Measurements from ENCODE around the gene PTGR3. TPM values are rescaled to one million over a fixed set of nuclear protein-coding genes. Genes with fewer than 3 reads are reported as not detected.
A peak's percentile ranks its signal among the peaks of the same experiment; 100 is the strongest.

The PTGR3 gene
- total RNA-seq, 2 experiments from 2014 or later, result 14.1 to 14.3 TPM

- H3K27me3 Mint-ChIP-seq, result peaks cover 3% of the 10 kb centered on the region
- H3K4me1 Mint-ChIP-seq (ENCODE audit: low read depth), result peaks cover 5% of the 10 kb centered on the region
- Histone ChIP-seq H3K4me1 (ENCODE audit: insufficient read depth, low read length) (no peaks in the 10 kb centered on the region), H3K9me3 (ENCODE audit: control insufficient read depth in 1 of 2, insufficient read depth in 1 of 2, low read length in 2 of 2) (no peaks in the 10 kb centered on the region), H3K27ac (ENCODE audit: low read depth in 1 of 2, low read length in 2 of 2) (no peak overlapping the region), H3K36me3 (ENCODE audit: insufficient read depth, low read length) (no peaks in the 10 kb centered on the region), H3K4me3 (ENCODE audit: low read length) (no peak overlapping the region), H3K27me3 (ENCODE audit: control insufficient read depth in 1 of 2, insufficient read depth in 2 of 2, low read length in 2 of 2) (no peaks in the 10 kb centered on the region)
- H3K27ac Mint-ChIP-seq, result no peak overlapping the region
- no peak overlapping the region for H3K4me3 Mint-ChIP-seq
- H3K36me3 Mint-ChIP-seq (ENCODE audit: low read depth), result no peaks in the 10 kb centered on the region
- ChIA-PET CTCF (no interaction called here), POLR2A (no interaction called here)
- intact Hi-C loops (cut with DNase I, micrococcal nuclease), result loop anchor here in 1 of 2 experiments (5.0 kb wide), 1 partner anchor 197 kb away; no protein-coding TSS in a partner anchor
- peak in 1 of 14 experiments; percentile 3 for DNase-seq
- no peak for TF ChIP-seq CTCF (IDR thresholded peaks at IDR 0.05)
- ATAC-seq (ENCODE audit: poor library complexity), result no peak
- H3K9me3 Mint-ChIP-seq, result no peaks in the 10 kb centered on the region
Observed at GRCh38 chr18:75170022-75170789, 38.7 kb downstream of the PTGR3 start.

GRCh38 chr18:75169411-75169810 is 39.5 kb downstream of the PTGR3 start:
- no peaks in the 10 kb centered on the region for H3K27me3 ChIP-seq (ENCODE audit: control insufficient read depth in 1 of 2, insufficient read depth in 2 of 2, low read length in 2 of 2)
- H3K9me3 ChIP-seq (ENCODE audit: control insufficient read depth in 1 of 2, insufficient read depth in 1 of 2, low read length in 2 of 2), result no peaks in the 10 kb centered on the region
- H3K36me3 Mint-ChIP-seq (ENCODE audit: low read depth), result no peaks in the 10 kb centered on the region
- no peak for DNase-seq
- intact Hi-C loops (cut with DNase I, micrococcal nuclease), result no loop called here
- ChIA-PET POLR2A (no interaction called here), CTCF (no interaction called here)
- no peak for TF ChIP-seq CTCF (IDR thresholded peaks at IDR 0.05)
- no peak overlapping the region for H3K4me3 Mint-ChIP-seq
- peaks cover 3% of the 10 kb centered on the region for H3K27me3 Mint-ChIP-seq
- H3K4me1 ChIP-seq (ENCODE audit: insufficient read depth, low read length), result no peaks in the 10 kb centered on the region
- no peaks in the 10 kb centered on the region for H3K9me3 Mint-ChIP-seq
- no peak overlapping the region for H3K4me3 ChIP-seq (ENCODE audit: low read length)
- H3K4me1 Mint-ChIP-seq (ENCODE audit: low read depth), result peaks cover 5% of the 10 kb centered on the region
- no peak overlapping the region for H3K27ac ChIP-seq (ENCODE audit: low read depth in 1 of 2, low read length in 2 of 2)
- no peak overlapping the region for H3K27ac Mint-ChIP-seq
- no peaks in the 10 kb centered on the region for H3K36me3 ChIP-seq (ENCODE audit: insufficient read depth, low read length)
- ATAC-seq (ENCODE audit: poor library complexity), result no peak

- CTCF ChIA-PET, result no interaction called here
- Mint-ChIP-seq H3K36me3 (ENCODE audit: low read depth) (no peaks in the 10 kb centered on the region), H3K27ac (no peak overlapping the region), H3K27me3 (peaks cover 3% of the 10 kb centered on the region), H3K9me3 (no peaks in the 10 kb centered on the region), H3K4me3 (no peak overlapping the region), H3K4me1 (ENCODE audit: low read depth) (peaks cover 5% of the 10 kb centered on the region)
- TF ChIP-seq CTCF (IDR thresholded peaks at IDR 0.05), result no peak
- no peaks in the 10 kb centered on the region for H3K36me3 ChIP-seq (ENCODE audit: insufficient read depth, low read length)
- no peaks in the 10 kb centered on the region for H3K4me1 ChIP-seq (ENCODE audit: insufficient read depth, low read length)
- ATAC-seq (ENCODE audit: poor library complexity), result no peak
- intact Hi-C loops (cut with DNase I, micrococcal nuclease), result no loop called here
- DNase-seq, result no peak
- no peaks in the 10 kb centered on the region for H3K9me3 ChIP-seq (ENCODE audit: control insufficient read depth in 1 of 2, insufficient read depth in 1 of 2, low read length in 2 of 2)
- no peak overlapping the region for H3K4me3 ChIP-seq (ENCODE audit: low read length)
- POLR2A ChIA-PET, result interaction anchor here (0.7 kb wide), 1 partner anchor 61 kb away, joined by 3 read pairs; no protein-coding TSS in a partner anchor
- H3K27ac ChIP-seq (ENCODE audit: low read depth in 1 of 2, low read length in 2 of 2), result no peak overlapping the region
- H3K27me3 ChIP-seq (ENCODE audit: control insufficient read depth in 1 of 2, insufficient read depth in 2 of 2, low read length in 2 of 2), result no peaks in the 10 kb centered on the region
Observed at GRCh38 chr18:75168619-75169018, 40.3 kb downstream of the PTGR3 start.
